ENCODE data around the gene TSPAN32. TPM values are rescaled to one million over a fixed set of nuclear protein-coding genes. Genes with fewer than 3 reads are reported as not detected.

The TSPAN32 gene
- total RNA-seq, 2 experiments from 2014 or later: 39.7 to 47.0 TPM

GRCh38 chr11:2308713-2309112 lies 6.9 kb downstream of the TSPAN32 start:
- ChIA-PET CTCF (interaction anchor here (12.4 kb wide), 1 partner anchor 112 kb away, joined by 351 read pairs; no protein-coding TSS in a partner anchor), POLR2A (interaction anchor here (0.6 to 0.9 kb wide), 2 partner anchors 9 to 68 kb away, joined by 3 to 4 read pairs; no protein-coding TSS in a partner anchor)
- Mint-ChIP-seq H3K9me3 (ENCODE audit: insufficient read depth) (no peaks in the 10 kb centered on the region), H3K36me3 (ENCODE audit: low read depth) (peaks cover 7% of the 10 kb centered on the region), H3K27ac (no peak overlapping the region), H3K4me3 (no peak overlapping the region), H3K27me3 (ENCODE audit: low read depth) (no peaks in the 10 kb centered on the region), H3K4me1 (ENCODE audit: low read depth) (peaks cover 30% of the 10 kb centered on the region)
- DNase-seq (no peak), ATAC-seq (no peak)

- Mint-ChIP-seq H3K4me1 (ENCODE audit: low read depth) (peaks cover 23% of the 10 kb centered on the region), H3K36me3 (ENCODE audit: low read depth) (peaks cover 7% of the 10 kb centered on the region), H3K4me3 (no peak overlapping the region), H3K27me3 (ENCODE audit: low read depth) (no peaks in the 10 kb centered on the region), H3K9me3 (ENCODE audit: insufficient read depth) (no peaks in the 10 kb centered on the region), H3K27ac (no peak overlapping the region)
- CTCF ChIA-PET: interaction anchor here (12.4 kb wide), 1 partner anchor 111 kb away, joined by 351 read pairs; no protein-coding TSS in a partner anchor
- DNase-seq (no peak), ATAC-seq (no peak)
- POLR2A ChIA-PET: interaction anchor here (0.6 to 0.9 kb wide), 3 partner anchors 9 to 69 kb away, joined by 3 to 5 read pairs (median 4); no protein-coding TSS in a partner anchor
These were observed 7.6 kb downstream of the TSPAN32 start for GRCh38 chr11:2309251-2310072.

GRCh38 chr11:2310073-2310785 lies 8.4 kb downstream of the TSPAN32 start:
- ChIA-PET CTCF (interaction anchor here (12.4 kb wide), 1 partner anchor 110 kb away, joined by 351 read pairs; no protein-coding TSS in a partner anchor), POLR2A (interaction anchor here (0.7 kb wide), 1 partner anchor 68 kb away, joined by 5 read pairs; no protein-coding TSS in a partner anchor)
- ATAC-seq: no peak

GRCh38 chr11:2310786-2311352 lies 9.1 kb downstream of the TSPAN32 start:
- no peaks in the 10 kb centered on the region for H3K27me3 Mint-ChIP-seq (ENCODE audit: low read depth)
- ChIA-PET POLR2A (no interaction called here), CTCF (interaction anchor here (1.0 to 12.4 kb wide), 4 partner anchors 12 to 110 kb away, joined by 3 to 351 read pairs (median 4); partner anchors contain the start of gene TSSC4)
- H3K4me3 Mint-ChIP-seq: no peak overlapping the region
- H3K36me3 Mint-ChIP-seq (ENCODE audit: low read depth): peaks cover 2% of the 10 kb centered on the region
- H3K9me3 Mint-ChIP-seq (ENCODE audit: insufficient read depth): no peaks in the 10 kb centered on the region
- ATAC-seq: no peak
- peaks cover 10% of the 10 kb centered on the region for H3K4me1 Mint-ChIP-seq (ENCODE audit: low read depth)
- H3K27ac Mint-ChIP-seq: no peak overlapping the region
- DNase-seq: no peak

More at GRCh38 chr11:2310073-2310785, 8.4 kb downstream of the TSPAN32 start:
- DNase-seq: peak; percentile 18
- Mint-ChIP-seq H3K9me3 (ENCODE audit: insufficient read depth) (no peaks in the 10 kb centered on the region), H3K4me1 (ENCODE audit: low read depth) (peaks cover 16% of the 10 kb centered on the region), H3K4me3 (no peak overlapping the region), H3K27ac (no peak overlapping the region), H3K36me3 (ENCODE audit: low read depth) (peaks cover 2% of the 10 kb centered on the region), H3K27me3 (ENCODE audit: low read depth) (no peaks in the 10 kb centered on the region)

GRCh38 chr11:2311353-2312133 lies 9.7 kb downstream of the TSPAN32 start:
- Mint-ChIP-seq H3K36me3 (ENCODE audit: low read depth) (no peaks in the 10 kb centered on the region), H3K4me1 (ENCODE audit: low read depth) (peaks cover 3% of the 10 kb centered on the region), H3K9me3 (ENCODE audit: insufficient read depth) (no peaks in the 10 kb centered on the region), H3K4me3 (no peak overlapping the region), H3K27me3 (ENCODE audit: low read depth) (no peaks in the 10 kb centered on the region), H3K27ac (no peak overlapping the region)
- DNase-seq (no peak), ATAC-seq (no peak)
- ChIA-PET POLR2A (no interaction called here), CTCF (interaction anchor here (1.0 to 1.4 kb wide), 3 partner anchors 12 to 109 kb away, joined by 3 to 4 read pairs (median 3); partner anchors contain the start of gene TSSC4)

- no peaks in the 10 kb centered on the region for H3K27me3 Mint-ChIP-seq (ENCODE audit: low read depth)
- H3K27ac Mint-ChIP-seq: no peak overlapping the region
- no peak for ATAC-seq
- no peaks in the 10 kb centered on the region for H3K9me3 Mint-ChIP-seq (ENCODE audit: insufficient read depth)
- ChIA-PET POLR2A (interaction anchor here (1.0 kb wide), 1 partner anchor 10 kb away, joined by 6 read pairs; the partner anchor contains the start of genes C11orf21 and TSPAN32), CTCF (interaction anchor here (1.0 to 1.4 kb wide), 2 partner anchors 88 to 108 kb away, joined by 3 to 4 read pairs; partner anchors contain the start of gene TSSC4)
- no peak overlapping the region for H3K4me3 Mint-ChIP-seq
- H3K36me3 Mint-ChIP-seq (ENCODE audit: low read depth): no peaks in the 10 kb centered on the region
- no peaks in the 10 kb centered on the region for H3K4me1 Mint-ChIP-seq (ENCODE audit: low read depth)
- no peak for DNase-seq
These were observed 10.6 kb downstream of the TSPAN32 start for GRCh38 chr11:2312232-2313042.

- no peak overlapping the region for H3K4me3 Mint-ChIP-seq
- no peaks in the 10 kb centered on the region for H3K9me3 Mint-ChIP-seq (ENCODE audit: insufficient read depth)
- ChIA-PET POLR2A (interaction anchor here (1.0 kb wide), 1 partner anchor 11 kb away, joined by 6 read pairs; the partner anchor contains the start of genes C11orf21 and TSPAN32), CTCF (interaction anchor here (1.7 kb wide), 1 partner anchor 8 kb away, joined by 5 read pairs; no protein-coding TSS in a partner anchor)
- DNase-seq (no peak), ATAC-seq (no peak)
- H3K27me3 Mint-ChIP-seq (ENCODE audit: low read depth): no peaks in the 10 kb centered on the region
- no peaks in the 10 kb centered on the region for H3K4me1 Mint-ChIP-seq (ENCODE audit: low read depth)
- H3K27ac Mint-ChIP-seq: no peak overlapping the region
- H3K36me3 Mint-ChIP-seq (ENCODE audit: low read depth): no peaks in the 10 kb centered on the region
These were observed 11.5 kb downstream of the TSPAN32 start for GRCh38 chr11:2313051-2313951.

GRCh38 chr11:2314136-2314524 lies 12.3 kb downstream of the TSPAN32 start:
- no peak overlapping the region for H3K4me3 Mint-ChIP-seq
- DNase-seq (no peak), ATAC-seq (no peak)
- POLR2A ChIA-PET: no interaction called here
- H3K27me3 Mint-ChIP-seq (ENCODE audit: low read depth): no peaks in the 10 kb centered on the region
- no peaks in the 10 kb centered on the region for H3K4me1 Mint-ChIP-seq (ENCODE audit: low read depth)
- no peak overlapping the region for H3K27ac Mint-ChIP-seq
- CTCF ChIA-PET: interaction anchor here (1.7 kb wide), 1 partner anchor 9 kb away, joined by 5 read pairs; no protein-coding TSS in a partner anchor
- no peaks in the 10 kb centered on the region for H3K9me3 Mint-ChIP-seq (ENCODE audit: insufficient read depth)
- no peaks in the 10 kb centered on the region for H3K36me3 Mint-ChIP-seq (ENCODE audit: low read depth)

- Mint-ChIP-seq H3K27ac (no peak overlapping the region), H3K36me3 (ENCODE audit: low read depth) (no peaks in the 10 kb centered on the region), H3K4me3 (no peak overlapping the region), H3K4me1 (ENCODE audit: low read depth) (no peaks in the 10 kb centered on the region), H3K27me3 (ENCODE audit: low read depth) (no peaks in the 10 kb centered on the region), H3K9me3 (ENCODE audit: insufficient read depth) (no peaks in the 10 kb centered on the region)
- ChIA-PET CTCF (interaction anchor here (1.7 kb wide), 1 partner anchor 9 kb away, joined by 5 read pairs; no protein-coding TSS in a partner anchor), POLR2A (no interaction called here)
- DNase-seq: no peak
- no peak for ATAC-seq
These were observed 12.9 kb downstream of the TSPAN32 start for GRCh38 chr11:2314525-2315394.

Measured in activated CD8-positive, alpha-beta T cell treated with anti-CD3 and anti-CD28 coated beads, Interleukin-2, amount 10 ng/mL, durations not matched to agents 7 days and 5 days (primary cell).